Liver (tissue), 9 donors: ENCODE results near the gene GNB1L. TPM values are rescaled to one million over a fixed set of nuclear protein-coding genes. Genes with fewer than 3 reads are reported as not detected.

Experiments
- DNase-seq: peaks from one replicate; pipeline ENCODE4 v3.0.0-alpha.2; 2017; ENCODE audit warnings: low spot score
- H3K27ac ChIP-seq, 2 donors: one replicate each; pipeline ENCODE4 v1.7.0; 2013; ENCODE audit warnings: inconsistent platforms in 2 of 2, low read length in 2 of 2, control low read depth in 1 of 2, low read depth in 1 of 2, mild to moderate bottlenecking in 1 of 2
- H3K27me3 ChIP-seq, 4 donors: one replicate each; pipeline versions ENCODE4 v1.6.1 to v1.7.0; 2013; ENCODE audit warnings: low read length in 3 of 4, inconsistent platforms in 1 of 4, mild to moderate bottlenecking in 1 of 4, moderate library complexity in 1 of 4; ENCODE audit not compliant: control insufficient read depth in 4 of 4, insufficient read depth in 4 of 4
- H3K36me3 ChIP-seq, 4 donors: one replicate each; pipeline versions ENCODE4 v1.6.1 to v1.7.0; 2013; ENCODE audit warnings: low read length in 3 of 4, mild to moderate bottlenecking in 3 of 4, low read depth in 1 of 4, moderate library complexity in 1 of 4; ENCODE audit not compliant: control insufficient read depth in 4 of 4, insufficient read depth in 3 of 4
- H3K4me1 ChIP-seq, 4 donors: one replicate each; pipeline versions ENCODE4 v1.6.1 to v1.7.0; 2013; ENCODE audit warnings: low read length in 3 of 4, mild to moderate bottlenecking in 3 of 4, moderate library complexity in 1 of 4; ENCODE audit not compliant: control insufficient read depth in 4 of 4, insufficient read depth in 4 of 4
- H3K4me3 ChIP-seq, 3 donors: one replicate each; pipeline versions ENCODE4 v1.6.1 to v1.7.0; 2013; ENCODE audit warnings: low read length in 3 of 3, control low read depth in 1 of 3, low read depth in 1 of 3, mild to moderate bottlenecking in 1 of 3
- H3K9ac ChIP-seq, 2 donors: one replicate each; pipeline ENCODE4 v1.7.0; 2013; ENCODE audit warnings: low read length in 2 of 2, mild to moderate bottlenecking in 2 of 2, moderate library complexity in 2 of 2, control low read depth in 1 of 2, low read depth in 1 of 2
- H3K9me3 ChIP-seq, 4 donors: one replicate each; pipeline versions ENCODE4 v1.6.1 to v1.7.0; 2013; ENCODE audit warnings: low read length in 3 of 4; ENCODE audit not compliant: control insufficient read depth in 4 of 4
- EGR1 ChIP-seq, 2 donors: IDR thresholded peaks; 2 replicates each; pipeline ENCODE4 v1.6.1; 2016 to 2018; ENCODE audit warnings: antibody characterized with exemption in 2 of 2, low read depth in 2 of 2
- FOXA1 ChIP-seq: IDR thresholded peaks from 2 replicates; pipeline ENCODE4 v1.6.1; 2016; ENCODE audit warnings: antibody characterized with exemption
- GABPA ChIP-seq, 2 donors: IDR thresholded peaks in 1 of 2; conservative IDR thresholded peaks in 1 of 2; 2 replicates each; pipeline ENCODE4 v1.6.1; 2016; ENCODE audit warnings: antibody characterized with exemption in 2 of 2, mild to moderate bottlenecking in 1 of 2, moderate library complexity in 1 of 2
- HNF4A ChIP-seq, 2 donors: conservative IDR thresholded peaks; 2 replicates each; pipeline ENCODE4 v1.6.1; 2016; ENCODE audit warnings: antibody characterized with exemption in 2 of 2, mild to moderate bottlenecking in 2 of 2
- HNF4G ChIP-seq: IDR thresholded peaks from 2 replicates; pipeline ENCODE4 v1.6.1; 2016; ENCODE audit warnings: antibody characterized with exemption
- JUND ChIP-seq, 2 donors: IDR thresholded peaks; 2 replicates each; pipeline ENCODE4 v1.6.1; 2016; ENCODE audit warnings: antibody characterized with exemption in 2 of 2
- NR2F2 ChIP-seq: IDR thresholded peaks from 2 replicates; pipeline ENCODE4 v1.6.1; 2016; ENCODE audit warnings: antibody characterized with exemption
- RAD21 ChIP-seq, 2 donors: IDR thresholded peaks; 2 replicates each; pipeline ENCODE4 v1.6.1; 2016; ENCODE audit warnings: antibody characterized with exemption in 2 of 2, mild to moderate bottlenecking in 2 of 2
- REST ChIP-seq: IDR thresholded peaks from 2 replicates; pipeline ENCODE4 v1.6.1; 2016; ENCODE audit warnings: antibody characterized with exemption, mild to moderate bottlenecking
- RXRA ChIP-seq, 2 donors: IDR thresholded peaks; 2 replicates each; pipeline ENCODE4 v1.6.1; 2017 to 2018; ENCODE audit warnings: antibody characterized with exemption in 2 of 2, mild to moderate bottlenecking in 1 of 2
- SP1 ChIP-seq: IDR thresholded peaks from 2 replicates; pipeline ENCODE4 v1.6.1; 2018; ENCODE audit warnings: antibody characterized with exemption, mild to moderate bottlenecking
- TAF1 ChIP-seq: conservative IDR thresholded peaks from 2 replicates; pipeline ENCODE4 v1.6.1; 2016; ENCODE audit warnings: antibody characterized with exemption, mild to moderate bottlenecking
- YY1 ChIP-seq: IDR thresholded peaks from 2 replicates; pipeline ENCODE4 v1.6.1; 2016; ENCODE audit warnings: antibody characterized with exemption, mild to moderate bottlenecking
- WGBS: extraction: QIAGEN DNeasy Blood & Tissue Kit; methylation state at CpG from one replicate; pipeline ENCODE4 v1.1.7; 2013; 5-methylcytosine and 5-hydroxymethylcytosine counted together
- polyA plus RNA-seq, 2 donors: library from polyadenylated mRNA; stranded (reverse) in 1 of 2; unstranded in 1 of 2; fragments of 200-250 nt in 1 of 2; fragments of >200 nt in 1 of 2; fragmentation: Nextera tagmentation in 1 of 2; extraction: Ambion mirVana in 1 of 2; gene quantifications; one replicate each; pipeline versions ENCODE4 v1.2.1 to v1.2.3, GENCODE V29; 2013 to 2015
- total RNA-seq, 2 donors: library from RNA; depleted of rRNA; stranded (reverse); fragments of >200 nt; gene quantifications; one replicate each; pipeline ENCODE4 v1.2.3, GENCODE V29; 2014
- TF ChIP-seq, protein P1 (sequence below): fragments of 150-350 bp; IDR thresholded peaks from 2 replicates; pipeline ENCODE4 v1.5.1; 2017; ENCODE audit warnings: improper control_type of control experiment, low read depth, low read length; ENCODE audit not compliant: missing input control
- TF ChIP-seq, protein P2 (sequence below): IDR thresholded peaks from 2 replicates; pipeline ENCODE4 v1.6.1; 2016; ENCODE audit warnings: antibody characterized with exemption
- TF ChIP-seq, protein P3 (sequence below): IDR thresholded peaks from 2 replicates; pipeline ENCODE4 v1.6.1; 2016; ENCODE audit warnings: antibody characterized with exemption
- TF ChIP-seq, protein P4 (sequence below): IDR thresholded peaks from 2 replicates; pipeline ENCODE4 v1.6.1; 2016; ENCODE audit warnings: antibody characterized with exemption
- donor health status: healthy.
- donor health status: healthy.
- donor health status: healthy.
- donor health status: healthy.
- donor health status: healthy.

GNB1L gene
- total and polyA plus RNA-seq, 4 donors = 1.5 to 3.6 (median 1.9) TPM

DNA sequence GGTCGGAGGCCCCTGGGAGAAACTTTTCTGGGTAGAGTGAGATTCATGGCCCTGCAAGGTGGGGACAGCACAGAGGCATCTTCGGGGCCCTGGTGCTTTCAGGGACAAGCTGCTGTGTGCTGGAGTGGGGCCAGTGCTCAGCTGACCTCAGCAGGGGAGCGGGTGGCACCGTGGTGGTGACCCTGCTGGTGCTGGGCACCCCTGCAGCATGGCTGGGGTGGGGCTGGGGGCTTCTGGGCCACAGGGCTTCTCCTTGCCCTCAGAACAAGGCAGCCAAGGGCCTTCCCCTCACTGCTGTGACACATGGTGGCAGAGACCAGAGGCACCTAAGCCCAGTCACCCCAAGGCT is 24.9 kb upstream of the GNB1L start:
- peaks cover 0 to 16% (median 3%) of the 10 kb centered on the region in 4 donors for H3K36me3 ChIP-seq
- H3K27ac ChIP-seq = no peak overlapping the region
- H3K9ac ChIP-seq = no peak overlapping the region
- H3K9me3 ChIP-seq = no peaks in the 10 kb centered on the region
- no peak for DNase-seq
- no peaks in the 10 kb centered on the region for H3K4me1 ChIP-seq
- TF ChIP-seq SP1 (no peak), NR2F2 (no peak), EGR1 (IDR thresholded peaks at IDR 0.05; ENCODE audit: low read depth in 2 of 2) (no peak), YY1 (no peak), REST (no peak), HNF4A (conservative IDR thresholded peaks at IDR 0.05) (no peak), HNF4G (no peak), GABPA (IDR thresholded peaks at IDR 0.05 in 1 of 2, conservative IDR thresholded peaks at IDR 0.05 in 1 of 2) (no peak), JUND (IDR thresholded peaks at IDR 0.05) (no peak), FOXA1 (no peak), RAD21 (IDR thresholded peaks at IDR 0.05) (no peak), RXRA (IDR thresholded peaks at IDR 0.05) (no peak), TAF1 (no peak)
- TF ChIP-seq, protein P1, sequence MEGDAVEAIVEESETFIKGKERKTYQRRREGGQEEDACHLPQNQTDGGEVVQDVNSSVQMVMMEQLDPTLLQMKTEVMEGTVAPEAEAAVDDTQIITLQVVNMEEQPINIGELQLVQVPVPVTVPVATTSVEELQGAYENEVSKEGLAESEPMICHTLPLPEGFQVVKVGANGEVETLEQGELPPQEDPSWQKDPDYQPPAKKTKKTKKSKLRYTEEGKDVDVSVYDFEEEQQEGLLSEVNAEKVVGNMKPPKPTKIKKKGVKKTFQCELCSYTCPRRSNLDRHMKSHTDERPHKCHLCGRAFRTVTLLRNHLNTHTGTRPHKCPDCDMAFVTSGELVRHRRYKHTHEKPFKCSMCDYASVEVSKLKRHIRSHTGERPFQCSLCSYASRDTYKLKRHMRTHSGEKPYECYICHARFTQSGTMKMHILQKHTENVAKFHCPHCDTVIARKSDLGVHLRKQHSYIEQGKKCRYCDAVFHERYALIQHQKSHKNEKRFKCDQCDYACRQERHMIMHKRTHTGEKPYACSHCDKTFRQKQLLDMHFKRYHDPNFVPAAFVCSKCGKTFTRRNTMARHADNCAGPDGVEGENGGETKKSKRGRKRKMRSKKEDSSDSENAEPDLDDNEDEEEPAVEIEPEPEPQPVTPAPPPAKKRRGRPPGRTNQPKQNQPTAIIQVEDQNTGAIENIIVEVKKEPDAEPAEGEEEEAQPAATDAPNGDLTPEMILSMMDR = no peak
- TF ChIP-seq, protein P2, sequence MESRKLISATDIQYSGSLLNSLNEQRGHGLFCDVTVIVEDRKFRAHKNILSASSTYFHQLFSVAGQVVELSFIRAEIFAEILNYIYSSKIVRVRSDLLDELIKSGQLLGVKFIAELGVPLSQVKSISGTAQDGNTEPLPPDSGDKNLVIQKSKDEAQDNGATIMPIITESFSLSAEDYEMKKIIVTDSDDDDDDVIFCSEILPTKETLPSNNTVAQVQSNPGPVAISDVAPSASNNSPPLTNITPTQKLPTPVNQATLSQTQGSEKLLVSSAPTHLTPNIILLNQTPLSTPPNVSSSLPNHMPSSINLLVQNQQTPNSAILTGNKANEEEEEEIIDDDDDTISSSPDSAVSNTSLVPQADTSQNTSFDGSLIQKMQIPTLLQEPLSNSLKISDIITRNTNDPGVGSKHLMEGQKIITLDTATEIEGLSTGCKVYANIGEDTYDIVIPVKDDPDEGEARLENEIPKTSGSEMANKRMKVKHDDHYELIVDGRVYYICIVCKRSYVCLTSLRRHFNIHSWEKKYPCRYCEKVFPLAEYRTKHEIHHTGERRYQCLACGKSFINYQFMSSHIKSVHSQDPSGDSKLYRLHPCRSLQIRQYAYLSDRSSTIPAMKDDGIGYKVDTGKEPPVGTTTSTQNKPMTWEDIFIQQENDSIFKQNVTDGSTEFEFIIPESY = no peak
- 91% methylated on average over 4 of the region's 4 CpGs for WGBS
- no peak overlapping the region for H3K4me3 ChIP-seq
- H3K27me3 ChIP-seq = no peaks in the 10 kb centered on the region

- Histone ChIP-seq H3K4me1 (no peaks in the 10 kb centered on the region), H3K27me3 (no peaks in the 10 kb centered on the region), H3K4me3 (no peak overlapping the region), H3K9me3 (no peaks in the 10 kb centered on the region), H3K36me3 (peaks cover 0 to 16% (median 3%) of the 10 kb centered on the region in 4 donors), H3K27ac (no peak overlapping the region), H3K9ac (no peak overlapping the region)
- no peak for DNase-seq
- TF ChIP-seq GABPA (IDR thresholded peaks at IDR 0.05 in 1 of 2, conservative IDR thresholded peaks at IDR 0.05 in 1 of 2) (no peak), SP1 (no peak), TAF1 (no peak), JUND (IDR thresholded peaks at IDR 0.05) (no peak), RAD21 (IDR thresholded peaks at IDR 0.05) (no peak), EGR1 (IDR thresholded peaks at IDR 0.05; ENCODE audit: low read depth in 2 of 2) (no peak), FOXA1 (no peak), NR2F2 (no peak), HNF4G (no peak), YY1 (no peak), REST (no peak)
- TF ChIP-seq, protein P1 = no peak
- TF ChIP-seq, protein P3, sequence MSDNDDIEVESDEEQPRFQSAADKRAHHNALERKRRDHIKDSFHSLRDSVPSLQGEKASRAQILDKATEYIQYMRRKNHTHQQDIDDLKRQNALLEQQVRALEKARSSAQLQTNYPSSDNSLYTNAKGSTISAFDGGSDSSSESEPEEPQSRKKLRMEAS = no peak
- TF ChIP-seq, protein P4, sequence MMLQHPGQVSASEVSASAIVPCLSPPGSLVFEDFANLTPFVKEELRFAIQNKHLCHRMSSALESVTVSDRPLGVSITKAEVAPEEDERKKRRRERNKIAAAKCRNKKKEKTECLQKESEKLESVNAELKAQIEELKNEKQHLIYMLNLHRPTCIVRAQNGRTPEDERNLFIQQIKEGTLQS = no peak
- WGBS = 95% methylated on average over 13 of the region's 13 CpGs
These were observed 24.5 kb upstream of the GNB1L start for GRCh38 chr22:19879246-19879570.
